HEK293 (cell line): ENCODE data around the gene NOL4L.

ENCODE experiments used
- CTCF ChIA-PET: fragments of 350-600 bp; formaldehyde crosslinking; extraction: SDS; loops from one replicate; lab custom pipeline; 2021; ENCODE audit warnings: antibody characterized with exemption; lab: Yijun Ruan, JAX
- POLR2A ChIA-PET: fragments of 300-600 bp; formaldehyde crosslinking; extraction: SDS; loops from one replicate; lab custom pipeline; 2020; ENCODE audit warnings: antibody characterized with exemption, inconsistent platforms; lab: Yijun Ruan, JAX
- H3K27ac ChIP-seq: fragments of 200-500 bp; sonication (Bioruptor generic); 2 replicates; pipeline ENCODE4 v1.5.1; 2014; ENCODE audit warnings: low read depth, low read length, control low read depth, inconsistent platforms; ENCODE audit errors: extremely low read depth
- H3K36me3 ChIP-seq, 2 experiments: fragments of 200-500 bp in 1 of 2; sonication (Bioruptor generic) in 1 of 2; 1 replicate in 1 of 2; 2 replicates in 1 of 2; pipeline ENCODE4 v1.5.1; 2014 to 2017; ENCODE audit warnings: inconsistent platforms in 2 of 2, low read length in 2 of 2; ENCODE audit not compliant: control insufficient read depth in 2 of 2, insufficient read depth in 1 of 2
- H3K4me1 ChIP-seq: fragments of 200-500 bp; sonication (Bioruptor generic); 2 replicates; pipeline ENCODE4 v1.5.1; 2014; ENCODE audit warnings: mild to moderate bottlenecking, low read length, inconsistent platforms; ENCODE audit not compliant: control insufficient read depth, insufficient read depth
- H3K4me3 ChIP-seq: 2 replicates; pipeline ENCODE4 v1.5.1; 2011; ENCODE audit warnings: low read depth, mild to moderate bottlenecking, control low read depth, low read length, moderate library complexity
- H3K9me3 ChIP-seq: fragments of 200-500 bp; sonication (Bioruptor generic); 2 replicates; pipeline ENCODE4 v1.5.1; 2014; ENCODE audit warnings: low read depth, low read length, inconsistent platforms; ENCODE audit not compliant: control insufficient read depth, insufficient read depth
- AEBP2 ChIP-seq: fragments of 450-650 bp; formaldehyde crosslinking; IDR thresholded peaks from 2 replicates; pipeline ENCODE4 v1.5.1; 2016; ENCODE audit warnings: missing biosample characterization, missing genetic modification characterization, borderline replicate concordance
- EGR2 ChIP-seq: fragments of 450-650 bp; formaldehyde crosslinking; IDR thresholded peaks from 2 replicates; pipeline ENCODE4 v1.5.1; 2016; ENCODE audit warnings: low read depth, missing biosample characterization, missing genetic modification characterization
- HOXA7 ChIP-seq: sonication (generic); formaldehyde crosslinking; IDR thresholded peaks from 2 replicates; pipeline ENCODE4 v1.8.1; 2022; ENCODE audit warnings: missing genetic modification reagents, borderline replicate concordance
- IKZF3 ChIP-seq: fragments of 450-650 bp; IDR thresholded peaks from 2 replicates; pipeline ENCODE4 v1.5.0; 2018; ENCODE audit warnings: missing biosample characterization, mild to moderate bottlenecking, missing genetic modification characterization, moderate library complexity
- KLF16 ChIP-seq: fragments of 450-650 bp; formaldehyde crosslinking; IDR thresholded peaks from 2 replicates; pipeline ENCODE4 v1.5.1; 2017; ENCODE audit warnings: missing biosample characterization, missing genetic modification characterization
- KLF8 ChIP-seq: fragments of 450-650 bp; formaldehyde crosslinking; IDR thresholded peaks from 2 replicates; pipeline ENCODE4 v1.5.1; 2016; ENCODE audit warnings: missing biosample characterization, missing genetic modification characterization
- SALL2 ChIP-seq: fragments of 450-650 bp; formaldehyde crosslinking; IDR thresholded peaks from 2 replicates; pipeline ENCODE4 v1.5.0; 2017; ENCODE audit warnings: missing biosample characterization, mild to moderate bottlenecking, missing genetic modification characterization, borderline replicate concordance
- TRIM28 ChIP-seq: IDR thresholded peaks from 2 replicates; pipeline ENCODE4 v1.6.1; 2011; ENCODE audit warnings: low read length, control low read depth, borderline replicate concordance
- ZBTB17 ChIP-seq: fragments of 450-650 bp; formaldehyde crosslinking; IDR thresholded peaks from 2 replicates; pipeline ENCODE4 v1.5.1; 2016; ENCODE audit warnings: missing biosample characterization, missing genetic modification characterization
- ZBTB20 ChIP-seq: fragments of 450-650 bp; formaldehyde crosslinking; IDR thresholded peaks from 2 replicates; pipeline ENCODE4 v1.5.1; 2016; ENCODE audit warnings: missing biosample characterization, missing genetic modification characterization
- ZBTB6 ChIP-seq: fragments of 450-650 bp; formaldehyde crosslinking; IDR thresholded peaks from 2 replicates; pipeline ENCODE4 v1.5.1; 2017; ENCODE audit warnings: missing biosample characterization, missing genetic modification characterization
- ZFHX2 ChIP-seq: fragments of 450-650 bp; formaldehyde crosslinking; conservative IDR thresholded peaks from 2 replicates; pipeline ENCODE4 v1.5.1; 2016; ENCODE audit warnings: missing biosample characterization, missing genetic modification characterization
- ZNF10 ChIP-seq: fragments of 450-650 bp; formaldehyde crosslinking; IDR thresholded peaks from 2 replicates; pipeline ENCODE4 v1.5.1; 2017; ENCODE audit warnings: missing biosample characterization, missing genetic modification characterization
- ZNF132 ChIP-seq: fragments of 450-650 bp; formaldehyde crosslinking; IDR thresholded peaks from 2 replicates; pipeline ENCODE4 v1.5.1; 2017; ENCODE audit warnings: missing biosample characterization, missing genetic modification characterization, borderline replicate concordance
- ZNF140 ChIP-seq: fragments of 450-650 bp; formaldehyde crosslinking; IDR thresholded peaks from 2 replicates; pipeline ENCODE4 v1.5.1; 2016; ENCODE audit warnings: missing biosample characterization, missing genetic modification characterization
- ZNF175 ChIP-seq: fragments of 450-650 bp; formaldehyde crosslinking; IDR thresholded peaks from 2 replicates; pipeline ENCODE4 v1.5.1; 2016; ENCODE audit warnings: missing biosample characterization, missing genetic modification characterization
- ZNF292 ChIP-seq: fragments of 450-650 bp; formaldehyde crosslinking; IDR thresholded peaks from 2 replicates; pipeline ENCODE4 v1.5.1; 2016; ENCODE audit warnings: low read depth, missing biosample characterization, missing genetic modification characterization, borderline replicate concordance
- ZNF335 ChIP-seq: fragments of 450-650 bp; formaldehyde crosslinking; conservative IDR thresholded peaks from 2 replicates; pipeline ENCODE4 v1.5.1; 2016; ENCODE audit warnings: missing biosample characterization, missing genetic modification characterization
- ZNF510 ChIP-seq: fragments of 450-650 bp; formaldehyde crosslinking; IDR thresholded peaks from 2 replicates; pipeline ENCODE4 v1.5.1; 2018; ENCODE audit warnings: mild to moderate bottlenecking, missing genetic modification characterization, missing biosample characterization; ENCODE audit not compliant: insufficient replicate concordance
- ZNF513 ChIP-seq: fragments of 450-650 bp; IDR thresholded peaks from 2 replicates; pipeline ENCODE4 v1.5.1; 2018; ENCODE audit warnings: missing biosample characterization, missing genetic modification characterization
- ZNF549 ChIP-seq: fragments of 450-650 bp; IDR thresholded peaks from 2 replicates; pipeline ENCODE4 v1.5.1; 2018; ENCODE audit warnings: missing biosample characterization, missing genetic modification characterization, mild to moderate bottlenecking, inconsistent platforms, moderate library complexity
- ZNF585B ChIP-seq: fragments of 450-650 bp; formaldehyde crosslinking; IDR thresholded peaks from 2 replicates; pipeline ENCODE4 v1.5.1; 2016; ENCODE audit warnings: missing biosample characterization, missing genetic modification characterization
- ZNF600 ChIP-seq: fragments of 450-650 bp; formaldehyde crosslinking; IDR thresholded peaks from 2 replicates; pipeline ENCODE4 v1.5.1; 2016; ENCODE audit warnings: missing biosample characterization, missing genetic modification characterization
- ZNF610 ChIP-seq: fragments of 450-650 bp; formaldehyde crosslinking; IDR thresholded peaks from 2 replicates; pipeline ENCODE4 v1.5.1; 2016; ENCODE audit warnings: missing biosample characterization, missing genetic modification characterization, borderline replicate concordance
- ZNF623 ChIP-seq: fragments of 450-650 bp; formaldehyde crosslinking; IDR thresholded peaks from 2 replicates; pipeline ENCODE4 v1.5.1; 2016; ENCODE audit warnings: missing biosample characterization, missing genetic modification characterization
- ZNF624 ChIP-seq: fragments of 450-650 bp; formaldehyde crosslinking; IDR thresholded peaks from 2 replicates; pipeline ENCODE4 v1.5.1; 2017; ENCODE audit warnings: missing biosample characterization, missing genetic modification characterization
- ZNF654 ChIP-seq: fragments of 450-650 bp; formaldehyde crosslinking; IDR thresholded peaks from 2 replicates; pipeline ENCODE4 v1.5.1; 2016; ENCODE audit warnings: low read depth, missing biosample characterization, missing genetic modification characterization
- ZNF791 ChIP-seq: fragments of 450-650 bp; formaldehyde crosslinking; IDR thresholded peaks from 2 replicates; pipeline ENCODE4 v1.5.1; 2016; ENCODE audit warnings: missing biosample characterization, missing genetic modification characterization

Gene NOL4L

GRCh38 chr20:32619586-32619985 lies 34.5 kb upstream of the NOL4L start:
- no peak overlapping the region for H3K4me3 ChIP-seq
- no peaks in the 10 kb centered on the region for H3K36me3 ChIP-seq
- ChIA-PET POLR2A (no interaction called here), CTCF (no interaction called here)
- H3K27ac ChIP-seq = no peak overlapping the region
- H3K4me1 ChIP-seq = no peaks in the 10 kb centered on the region
- TF ChIP-seq ZNF549 (tag by site-specific recombination) = no peak
- TF ChIP-seq AEBP2 (tag by site-specific recombination) = no peak
- TF ChIP-seq ZNF623 (tag by site-specific recombination) = no peak
- TF ChIP-seq ZNF10 (tag by site-specific recombination) = no peak
- no peak for TF ChIP-seq KLF16
- TF ChIP-seq KLF8 (tag by site-specific recombination) = no peak
- TF ChIP-seq ZNF513 (tag by site-specific recombination) = no peak
- TF ChIP-seq ZNF600 (tag by site-specific recombination) = no peak
- no peak for TF ChIP-seq ZBTB17
- TF ChIP-seq ZNF132 (tag by site-specific recombination) = no peak
- TF ChIP-seq, all 188 proteins: peak for 0
- no peaks in the 10 kb centered on the region for H3K9me3 ChIP-seq

- TF ChIP-seq ZFHX2 (tag by site-specific recombination) (peak; percentile 69), ZNF585B (no peak), EGR2 (tag by site-specific recombination) (peak; percentile 95)
- TF ChIP-seq, all 188 proteins: peak for 2
- Histone ChIP-seq H3K27ac (no peak overlapping the region), H3K9me3 (no peaks in the 10 kb centered on the region), H3K4me1 (no peaks in the 10 kb centered on the region), H3K36me3 (no peaks in the 10 kb centered on the region), H3K4me3 (no peak overlapping the region)
- ChIA-PET CTCF (interaction anchor here (0.6 kb wide), 1 partner anchor 119 kb away, joined by 3 read pairs; no protein-coding TSS in a partner anchor), POLR2A (interaction anchor here (0.6 kb wide), 1 partner anchor 558 kb away, joined by 3 read pairs; no protein-coding TSS in a partner anchor)
Observed at GRCh38 chr20:32614772-32615171, 29.6 kb upstream of the NOL4L start.

GRCh38 chr20:32614303-32614702 lies 29.2 kb upstream of the NOL4L start:
- POLR2A ChIA-PET = no interaction called here
- no peak for TF ChIP-seq SALL2 (tag by site-specific recombination)
- TF ChIP-seq TRIM28 = no peak
- no peak for TF ChIP-seq ZBTB6 (tag by site-specific recombination)
- no peak for TF ChIP-seq HOXA7
- TF ChIP-seq ZNF791 (tag by site-specific recombination) = no peak
- TF ChIP-seq ZBTB20 = no peak
- no peak for TF ChIP-seq IKZF3 (tag by site-specific recombination)
- no peak for TF ChIP-seq ZNF140 (tag by site-specific recombination)
- TF ChIP-seq ZNF610 = no peak
- no peak for TF ChIP-seq ZNF513 (tag by site-specific recombination)
- TF ChIP-seq ZNF292 (tag by site-specific recombination) = no peak
- TF ChIP-seq ZNF175 (tag by site-specific recombination) = no peak
- TF ChIP-seq ZNF624 = no peak
- no peak for TF ChIP-seq ZBTB17
- no peak for TF ChIP-seq ZNF654 (tag by site-specific recombination)
- TF ChIP-seq ZNF335 (tag by site-specific recombination) = no peak
- no peak for TF ChIP-seq ZNF510 (tag by site-specific recombination)
- no peaks in the 10 kb centered on the region for H3K9me3 ChIP-seq
- no peak overlapping the region for H3K27ac ChIP-seq
- H3K4me1 ChIP-seq = no peaks in the 10 kb centered on the region
- no peaks in the 10 kb centered on the region for H3K36me3 ChIP-seq
- CTCF ChIA-PET = interaction anchor here (0.6 kb wide), 1 partner anchor 120 kb away, joined by 3 read pairs; no protein-coding TSS in a partner anchor
- no peak overlapping the region for H3K4me3 ChIP-seq
